HG02973 (cell line): ENCODE measurements around the gene TSPAN31.

ENCODE experiments used
- ATAC-seq: cut with Tn5 transposase; IDR thresholded peaks from one replicate; pipeline ENCODE4 v1.9.1; 2021; ENCODE audit warnings: moderate library complexity; ENCODE audit not compliant: unreplicated experiment

The TSPAN31 gene

DNA sequence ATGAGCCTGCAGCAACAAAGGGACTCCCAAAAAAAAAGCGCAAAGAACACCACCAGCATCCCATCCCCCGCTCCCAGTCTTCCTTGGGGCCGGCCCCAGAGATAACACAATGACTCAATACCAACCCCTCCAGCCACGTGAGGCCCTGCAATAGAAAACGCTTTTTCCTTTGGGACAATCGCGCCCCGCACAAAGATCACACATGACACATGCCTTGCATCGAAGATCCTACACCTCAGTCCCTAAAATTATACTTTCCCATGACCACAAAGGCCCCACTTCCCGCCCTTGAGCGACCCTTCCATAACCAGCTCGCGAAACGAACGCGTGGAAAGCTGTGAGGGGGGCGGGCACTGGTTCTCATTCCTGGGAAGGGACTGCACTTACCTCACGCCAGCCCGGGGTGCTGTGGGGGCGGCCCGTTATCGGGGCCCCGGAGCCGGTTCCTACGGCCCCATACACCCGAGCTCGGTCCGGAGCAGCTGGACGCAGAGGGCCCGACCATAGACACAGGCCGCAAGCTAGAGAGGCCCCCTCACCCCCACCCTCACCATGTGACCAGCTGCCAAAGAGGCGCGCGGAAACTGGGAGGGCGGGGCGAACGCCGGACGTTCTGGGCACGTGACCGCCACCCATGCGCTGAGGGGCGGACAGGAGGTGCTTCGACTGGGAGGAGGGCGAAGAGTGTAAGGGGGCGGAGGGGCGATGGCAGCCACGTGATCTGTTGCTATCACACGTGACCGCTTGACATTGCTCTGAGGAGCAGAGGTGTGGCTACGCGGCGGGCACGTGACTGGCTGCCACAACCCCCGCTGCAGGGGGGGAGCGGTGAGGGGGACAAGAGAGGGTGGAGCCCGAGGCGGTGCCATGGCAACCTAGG, 7.2 kb downstream of the TSPAN31 start, which contains the start of gene CDK4:
Gene CDK4, minus strand, starts transcription at position 523 of the 880 bp plus-strand sequence. CDS start 593 bp downstream, outside the sequence.
- peak; percentile 66 for ATAC-seq

DNA sequence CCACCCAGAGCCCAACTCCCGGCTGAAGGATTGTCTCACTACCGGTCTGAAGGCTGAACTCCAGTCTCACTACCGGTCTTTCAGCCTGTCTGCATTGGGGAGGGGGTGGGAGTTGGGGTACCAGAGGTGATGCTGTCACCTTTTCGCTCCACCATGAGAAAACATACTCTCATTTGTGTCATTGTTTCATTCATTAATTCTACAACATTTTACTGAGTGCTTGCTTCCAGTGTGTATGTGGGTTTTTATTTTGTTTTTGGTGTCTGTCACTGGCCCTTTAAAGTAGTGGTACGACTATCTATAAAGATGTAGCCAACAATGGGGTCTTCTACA, 7.8 kb downstream of the TSPAN31 start:
- ATAC-seq, result no peak

GRCh38 chr12:57753756-57754337, 9.0 kb downstream of the TSPAN31 start:
- ATAC-seq, result no peak

GRCh38 chr12:57754411-57755193, 9.8 kb downstream of the TSPAN31 start, which contains the start of gene MARCHF9:
TSS of gene MARCHF9 (plus strand) at chr12:57755103. CDS start at chr12:57755529, 426 bp downstream.
- peak; percentile 26 for ATAC-seq

DNA sequence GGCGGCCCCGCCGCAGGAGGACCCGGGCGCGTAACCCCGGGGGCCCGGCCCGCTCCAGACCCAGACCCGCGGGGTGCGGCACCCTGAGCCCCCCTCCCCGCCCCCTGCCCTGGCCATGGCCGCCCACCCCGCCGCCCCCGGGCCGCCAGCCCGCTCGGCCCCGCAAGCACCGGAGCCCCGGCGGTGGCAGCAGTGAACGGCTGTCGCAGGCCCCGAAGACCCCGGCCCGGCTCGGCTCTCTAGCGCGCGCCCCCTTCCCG, 10.3 kb downstream of the TSPAN31 start:
- no peak for ATAC-seq

GRCh38 chr12:57755454-57756372, 10.9 kb downstream of the TSPAN31 start:
- no peak for ATAC-seq

- ATAC-seq, result no peak
Observed at GRCh38 chr12:57756406-57757341, 11.8 kb downstream of the TSPAN31 start.

DNA sequence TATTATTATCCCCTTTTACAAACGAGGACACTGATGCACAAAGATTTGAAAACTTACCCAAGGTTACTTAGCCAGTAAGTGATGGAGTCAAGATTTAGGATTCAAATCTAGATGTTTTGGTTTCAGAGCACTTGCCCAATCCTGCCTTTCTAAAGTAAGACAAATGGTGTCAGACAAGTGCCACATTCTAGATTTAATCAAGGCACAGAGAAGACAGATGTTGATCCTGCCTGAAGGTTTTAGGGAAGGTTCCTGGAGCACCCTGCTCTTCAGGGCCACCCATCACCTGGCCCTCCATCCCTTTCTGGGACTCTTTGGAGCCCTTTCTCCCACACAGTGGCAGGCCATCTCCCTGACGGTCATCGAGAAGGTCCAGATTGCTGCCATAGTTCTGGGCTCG, 12.9 kb downstream of the TSPAN31 start:
- ATAC-seq, result no peak

DNA sequence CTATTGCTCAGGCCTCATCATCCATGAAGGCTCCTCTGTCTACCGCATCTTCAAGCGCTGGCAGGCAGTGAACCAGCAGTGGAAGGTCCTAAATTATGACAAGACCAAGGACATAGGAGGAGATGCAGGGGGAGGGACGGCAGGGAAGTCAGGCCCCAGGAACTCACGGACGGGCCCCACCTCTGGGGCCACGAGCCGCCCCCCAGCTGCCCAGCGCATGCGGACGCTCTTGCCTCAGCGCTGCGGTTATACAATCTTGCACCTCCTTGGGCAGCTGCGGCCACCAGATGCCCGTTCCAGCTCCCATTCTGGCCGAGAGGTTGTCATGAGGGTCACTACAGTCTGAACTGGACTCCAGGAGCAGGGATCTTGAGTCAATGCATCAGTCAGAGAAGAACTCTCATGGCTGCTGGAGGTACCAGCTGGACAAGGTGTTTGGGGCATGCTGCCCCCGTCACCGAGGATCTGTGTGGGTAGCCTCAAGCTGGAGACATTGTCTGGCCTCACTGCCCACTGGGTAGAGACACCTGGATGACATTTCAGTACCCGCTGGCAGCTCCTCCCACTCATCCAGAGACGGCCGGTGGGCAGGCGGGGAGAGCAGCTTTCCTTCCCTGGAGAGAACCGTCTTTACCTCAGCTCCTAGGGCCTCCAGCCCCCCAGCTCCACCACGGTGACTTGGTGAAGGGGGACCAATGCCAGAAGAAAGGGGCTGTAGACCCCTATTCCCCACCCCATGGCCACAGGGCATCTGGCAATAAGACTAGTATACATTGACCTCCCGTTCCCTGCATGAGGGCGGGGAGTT, 13.9 kb downstream of the TSPAN31 start:
- ATAC-seq, result no peak

DNA sequence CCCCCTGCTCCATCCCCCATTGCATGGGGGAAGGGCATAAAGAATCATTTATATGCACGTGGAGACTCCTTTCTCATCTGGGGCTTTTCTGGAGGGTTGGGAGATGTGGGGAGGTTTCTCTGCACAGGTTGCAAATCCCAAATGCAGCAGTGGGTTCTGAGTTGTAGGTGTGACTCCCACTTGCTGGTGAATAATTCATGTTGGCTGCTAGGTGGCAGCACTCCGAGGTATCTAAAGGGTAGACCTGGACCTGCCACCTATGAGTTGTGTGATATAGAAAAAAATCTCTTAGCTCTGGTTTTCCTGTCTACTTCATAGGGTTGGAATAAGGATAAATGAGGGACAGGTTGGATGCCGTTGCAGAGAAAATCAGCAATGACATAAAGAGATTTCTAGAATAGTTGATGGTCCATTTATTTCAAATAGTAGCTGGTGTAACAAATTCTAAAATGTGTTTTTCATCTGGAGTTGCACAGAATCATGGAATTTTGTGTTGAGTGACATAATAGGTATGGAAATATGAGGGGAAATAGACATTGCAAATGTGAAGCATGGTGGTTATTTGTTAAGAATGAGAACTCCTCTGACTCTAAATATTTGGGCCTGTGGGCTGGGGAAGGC, 14.6 kb downstream of the TSPAN31 start:
- ATAC-seq, result no peak

GRCh38 chr12:57760347-57760982, 15.6 kb downstream of the TSPAN31 start:
- no peak for ATAC-seq

GRCh38 chr12:57761391-57761998, 16.7 kb downstream of the TSPAN31 start:
- no peak for ATAC-seq

GRCh38 chr12:57762463-57762862, 17.6 kb downstream of the TSPAN31 start:
- ATAC-seq, result no peak

- no peak for ATAC-seq
Observed at GRCh38 chr12:57763881-57764661, 19.2 kb downstream of the TSPAN31 start.

GRCh38 chr12:57764662-57765002, 19.8 kb downstream of the TSPAN31 start:
- ATAC-seq, result no peak

- ATAC-seq, result no peak
Observed at GRCh38 chr12:57765003-57765697, 20.3 kb downstream of the TSPAN31 start.
